K562 (cell line): Measurements from ENCODE around the gene SLC25A21.

Source experiments
- BCL6 ChIP-seq: fragments of 250-450 bp; sonication (Bioruptor Pico); IDR thresholded peaks from 2 replicates; pipeline ENCODE4 v1.4.0; 2020
- HDAC1 ChIP-seq, 2 experiments: fragments of 450-650 bp; IDR thresholded peaks; 2 replicates each; pipeline ENCODE4 v1.6.1; 2016 to 2017; ENCODE audit warnings: inconsistent platforms in 1 of 2, mild to moderate bottlenecking in 1 of 2, moderate library complexity in 1 of 2
- JUND ChIP-seq, 2 experiments: IDR thresholded peaks; 2 replicates in 1 of 2; 3 replicates in 1 of 2; pipeline ENCODE4 v1.6.1; 2011; ENCODE audit warnings: borderline replicate concordance in 2 of 2, low read depth in 2 of 2, low read length in 2 of 2, improper control_type of control experiment in 1 of 2, missing biosample characterization in 1 of 2, missing genetic modification characterization in 1 of 2, missing genetic modification reagents in 1 of 2
- MTF1 ChIP-seq: fragments of 250-450 bp; sonication (Bioruptor Pico); IDR thresholded peaks from 2 replicates; pipeline ENCODE4 v1.9.0; 2021; ENCODE audit warnings: moderate library complexity, mild to moderate bottlenecking, inconsistent platforms, borderline replicate concordance
- NCOR1 ChIP-seq: fragments of 450-650 bp; IDR thresholded peaks from 2 replicates; pipeline ENCODE4 v1.6.1; 2016; ENCODE audit warnings: mild to moderate bottlenecking, moderate library complexity
- POLR2A ChIP-seq: fragments of 450-650 bp; conservative IDR thresholded peaks from 2 replicates; pipeline ENCODE4 v1.6.1; 2016
- POLR2AphosphoS5 ChIP-seq: IDR thresholded peaks from 2 replicates; pipeline ENCODE4 v1.6.1; 2011; ENCODE audit warnings: mild to moderate bottlenecking, low read depth, low read length, moderate library complexity; ENCODE audit not compliant: control insufficient read depth, insufficient read depth
- RAD21 ChIP-seq, 2 experiments: fragments of 250-450 bp in 1 of 2; fragments of 450-650 bp in 1 of 2; sonication (Bioruptor Pico) in 1 of 2; formaldehyde crosslinking in 1 of 2; IDR thresholded peaks in 1 of 2; conservative IDR thresholded peaks in 1 of 2; 2 replicates each; pipeline versions ENCODE4 v1.4.0 to v1.8.0; 2020 to 2022; ENCODE audit warnings: mild to moderate bottlenecking in 2 of 2, moderate library complexity in 1 of 2
- SP1 ChIP-seq: sonication (generic); formaldehyde crosslinking; IDR thresholded peaks from 2 replicates; pipeline ENCODE4 v1.8.1; 2022; ENCODE audit warnings: mild to moderate bottlenecking, missing genetic modification reagents
- SRSF9 ChIP-seq: fragments of 200-400 bp; formaldehyde crosslinking; IDR thresholded peaks from 2 replicates; pipeline ENCODE4 v1.6.1; 2017; ENCODE audit warnings: low read depth, low read length, borderline replicate concordance
- TF ChIP-seq, protein P1 (sequence below), 3 experiments: IDR thresholded peaks in 2 of 3; conservative IDR thresholded peaks in 1 of 3; 2 replicates each; pipeline ENCODE4 v1.5.1; 2011 to 2012; ENCODE audit warnings: low read length in 3 of 3, mild to moderate bottlenecking in 3 of 3, control low read depth in 2 of 3, improper control_type of control experiment in 1 of 3, inconsistent platforms in 1 of 3, low read depth in 1 of 3, mixed read lengths in 1 of 3, moderate library complexity in 1 of 3; ENCODE audit not compliant: insufficient read depth in 2 of 3
- TF ChIP-seq, protein P2 (sequence below): sonication (generic); formaldehyde crosslinking; IDR thresholded peaks from 2 replicates; pipeline ENCODE4 v1.8.0; 2022; ENCODE audit warnings: mild to moderate bottlenecking, missing genetic modification reagents
- TF ChIP-seq, protein P3 (sequence below): sonication (generic); formaldehyde crosslinking; IDR thresholded peaks from 2 replicates; pipeline ENCODE4 v1.8.0; 2023; ENCODE audit warnings: mild to moderate bottlenecking, missing genetic modification reagents
- TF ChIP-seq, protein P4 (sequence below): fragments of 450-650 bp; IDR thresholded peaks from one replicate; pipeline ENCODE4 v1.6.1; 2018; ENCODE audit warnings: mild to moderate bottlenecking, moderate library complexity; ENCODE audit not compliant: partially characterized antibody

DNA sequence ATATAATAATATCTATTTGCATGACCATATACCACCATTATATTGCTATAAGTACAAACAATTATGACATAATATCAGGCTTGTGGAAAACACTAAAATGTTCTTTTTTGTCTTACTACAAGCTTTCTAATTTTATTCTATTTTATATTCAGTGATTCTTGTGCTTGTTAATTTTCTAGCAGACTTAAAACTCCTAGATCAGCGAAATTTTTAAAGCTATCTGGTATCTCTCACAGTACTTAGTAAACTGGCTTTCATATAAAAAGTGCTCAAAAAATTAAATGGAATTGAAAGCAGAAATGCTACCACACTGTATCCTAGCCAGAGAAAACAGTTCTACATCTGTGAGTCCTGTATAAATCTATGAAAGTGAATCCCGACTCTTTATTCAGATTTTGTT, 405.4 kb downstream of the SLC25A21 start:
- no peak for TF ChIP-seq JUND (IDR thresholded peaks at IDR 0.05; ENCODE audit: borderline replicate concordance, low read depth, low read length)
- TF ChIP-seq JUND (tag; IDR thresholded peaks at IDR 0.05; ENCODE audit: borderline replicate concordance, low read depth, low read length) = no peak
- TF ChIP-seq HDAC1 (IDR thresholded peaks at IDR 0.05) = no peak
- TF ChIP-seq, protein P1, sequence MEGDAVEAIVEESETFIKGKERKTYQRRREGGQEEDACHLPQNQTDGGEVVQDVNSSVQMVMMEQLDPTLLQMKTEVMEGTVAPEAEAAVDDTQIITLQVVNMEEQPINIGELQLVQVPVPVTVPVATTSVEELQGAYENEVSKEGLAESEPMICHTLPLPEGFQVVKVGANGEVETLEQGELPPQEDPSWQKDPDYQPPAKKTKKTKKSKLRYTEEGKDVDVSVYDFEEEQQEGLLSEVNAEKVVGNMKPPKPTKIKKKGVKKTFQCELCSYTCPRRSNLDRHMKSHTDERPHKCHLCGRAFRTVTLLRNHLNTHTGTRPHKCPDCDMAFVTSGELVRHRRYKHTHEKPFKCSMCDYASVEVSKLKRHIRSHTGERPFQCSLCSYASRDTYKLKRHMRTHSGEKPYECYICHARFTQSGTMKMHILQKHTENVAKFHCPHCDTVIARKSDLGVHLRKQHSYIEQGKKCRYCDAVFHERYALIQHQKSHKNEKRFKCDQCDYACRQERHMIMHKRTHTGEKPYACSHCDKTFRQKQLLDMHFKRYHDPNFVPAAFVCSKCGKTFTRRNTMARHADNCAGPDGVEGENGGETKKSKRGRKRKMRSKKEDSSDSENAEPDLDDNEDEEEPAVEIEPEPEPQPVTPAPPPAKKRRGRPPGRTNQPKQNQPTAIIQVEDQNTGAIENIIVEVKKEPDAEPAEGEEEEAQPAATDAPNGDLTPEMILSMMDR (IDR thresholded peaks at IDR 0.05 in 2 of 3, conservative IDR thresholded peaks at IDR 0.05 in 1 of 3; ENCODE audit: insufficient read depth in 2 of 3, low read depth in 1 of 3, low read length in 3 of 3) = no peak
- no peak for TF ChIP-seq BCL6
- TF ChIP-seq MTF1 (CRISPR knock-in tag) = no peak
- TF ChIP-seq SP1 (CRISPR knock-in tag) = no peak
- no peak for TF ChIP-seq RAD21 (CRISPR knock-in tag; conservative IDR thresholded peaks at IDR 0.05 in 1 of 2, IDR thresholded peaks at IDR 0.05 in 1 of 2)
- TF ChIP-seq, protein P2, sequence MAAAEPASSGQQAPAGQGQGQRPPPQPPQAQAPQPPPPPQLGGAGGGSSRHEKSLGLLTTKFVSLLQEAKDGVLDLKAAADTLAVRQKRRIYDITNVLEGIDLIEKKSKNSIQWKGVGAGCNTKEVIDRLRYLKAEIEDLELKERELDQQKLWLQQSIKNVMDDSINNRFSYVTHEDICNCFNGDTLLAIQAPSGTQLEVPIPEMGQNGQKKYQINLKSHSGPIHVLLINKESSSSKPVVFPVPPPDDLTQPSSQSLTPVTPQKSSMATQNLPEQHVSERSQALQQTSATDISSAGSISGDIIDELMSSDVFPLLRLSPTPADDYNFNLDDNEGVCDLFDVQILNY = no peak
- TF ChIP-seq, protein P3, sequence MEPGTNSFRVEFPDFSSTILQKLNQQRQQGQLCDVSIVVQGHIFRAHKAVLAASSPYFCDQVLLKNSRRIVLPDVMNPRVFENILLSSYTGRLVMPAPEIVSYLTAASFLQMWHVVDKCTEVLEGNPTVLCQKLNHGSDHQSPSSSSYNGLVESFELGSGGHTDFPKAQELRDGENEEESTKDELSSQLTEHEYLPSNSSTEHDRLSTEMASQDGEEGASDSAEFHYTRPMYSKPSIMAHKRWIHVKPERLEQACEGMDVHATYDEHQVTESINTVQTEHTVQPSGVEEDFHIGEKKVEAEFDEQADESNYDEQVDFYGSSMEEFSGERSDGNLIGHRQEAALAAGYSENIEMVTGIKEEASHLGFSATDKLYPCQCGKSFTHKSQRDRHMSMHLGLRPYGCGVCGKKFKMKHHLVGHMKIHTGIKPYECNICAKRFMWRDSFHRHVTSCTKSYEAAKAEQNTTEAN (CRISPR knock-in tag) = no peak
- no peak for TF ChIP-seq NCOR1
- TF ChIP-seq, protein P4, sequence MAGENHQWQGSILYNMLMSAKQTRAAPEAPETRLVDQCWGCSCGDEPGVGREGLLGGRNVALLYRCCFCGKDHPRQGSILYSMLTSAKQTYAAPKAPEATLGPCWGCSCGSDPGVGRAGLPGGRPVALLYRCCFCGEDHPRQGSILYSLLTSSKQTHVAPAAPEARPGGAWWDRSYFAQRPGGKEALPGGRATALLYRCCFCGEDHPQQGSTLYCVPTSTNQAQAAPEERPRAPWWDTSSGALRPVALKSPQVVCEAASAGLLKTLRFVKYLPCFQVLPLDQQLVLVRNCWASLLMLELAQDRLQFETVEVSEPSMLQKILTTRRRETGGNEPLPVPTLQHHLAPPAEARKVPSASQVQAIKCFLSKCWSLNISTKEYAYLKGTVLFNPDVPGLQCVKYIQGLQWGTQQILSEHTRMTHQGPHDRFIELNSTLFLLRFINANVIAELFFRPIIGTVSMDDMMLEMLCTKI = no peak
- TF ChIP-seq SRSF9 = no peak
- no peak for TF ChIP-seq POLR2A
- no peak for TF ChIP-seq POLR2AphosphoS5
